Measurements from ENCODE around the gene SNN.

Gene SNN

DNA sequence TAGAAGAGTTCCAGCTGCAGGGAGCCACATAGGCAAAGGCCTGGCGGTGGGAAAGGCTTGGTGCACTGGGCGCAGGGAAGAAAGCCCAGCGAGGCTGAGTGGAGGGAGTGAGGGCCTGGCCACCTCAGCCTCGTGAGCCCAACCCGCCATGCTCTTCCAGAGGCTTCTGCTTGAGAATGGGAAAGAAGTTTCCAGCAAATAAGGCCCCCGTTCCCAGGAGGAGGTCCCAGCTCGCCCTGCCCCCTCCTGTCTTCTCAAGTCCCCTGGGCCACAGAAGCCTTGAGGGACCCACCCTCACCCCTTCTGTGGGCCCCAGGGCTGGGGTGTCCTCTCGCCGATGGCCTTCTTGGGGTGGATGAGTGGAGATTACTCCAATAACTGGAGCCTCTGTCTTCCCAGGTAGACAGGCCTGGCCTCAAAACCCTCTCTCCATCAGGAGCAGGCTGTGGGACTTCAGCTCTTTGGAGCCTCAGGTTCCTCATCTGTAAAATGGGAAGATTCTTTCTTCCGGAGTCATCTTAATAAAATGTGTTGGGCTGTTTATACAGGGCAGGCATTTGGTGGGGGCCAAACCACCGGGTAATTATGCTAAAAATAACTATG lies 933 bp upstream of the SNN start:
- no peak for DNase-seq (ENCODE audit: low spot score)

DNA sequence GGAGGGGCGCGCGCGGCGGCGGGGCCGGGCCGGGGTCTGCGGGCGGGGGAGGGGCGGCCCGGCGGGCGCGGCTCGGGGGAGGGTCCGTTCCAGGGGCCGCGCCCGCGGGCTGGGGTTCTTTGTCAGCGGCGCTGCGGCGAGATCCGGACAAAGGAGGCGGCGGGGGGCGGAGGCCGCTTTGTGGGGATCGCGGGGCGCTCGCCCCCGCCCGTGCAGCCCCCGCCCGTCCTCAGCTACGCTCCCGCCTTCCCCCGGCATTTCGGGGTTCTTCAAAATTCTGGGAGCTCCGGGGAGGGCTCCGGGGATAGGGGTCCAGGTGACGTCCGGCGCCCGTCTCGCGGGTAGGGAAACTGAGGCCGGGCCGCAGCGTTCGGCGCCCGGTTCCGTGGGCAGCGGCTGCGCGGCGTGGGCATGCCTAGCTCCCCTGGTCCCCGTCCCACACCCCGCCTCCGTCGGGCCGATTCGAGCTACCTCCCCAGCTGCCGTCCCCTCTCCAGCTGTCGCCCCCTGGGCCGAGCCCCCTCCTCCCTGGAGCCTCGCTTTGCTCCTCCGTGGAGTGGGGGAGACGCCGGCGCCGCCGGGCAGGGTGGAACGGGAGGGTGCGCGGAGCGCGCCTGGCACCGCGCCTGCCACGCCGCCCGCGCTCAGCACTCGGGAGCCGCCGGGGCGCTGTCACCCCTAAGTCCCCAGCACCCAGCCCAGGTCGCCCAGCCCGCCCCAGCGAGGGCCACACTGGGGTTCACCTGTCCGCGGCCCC lies 546 bp downstream of the SNN start:
- no peak for DNase-seq (ENCODE audit: low spot score)

DNA sequence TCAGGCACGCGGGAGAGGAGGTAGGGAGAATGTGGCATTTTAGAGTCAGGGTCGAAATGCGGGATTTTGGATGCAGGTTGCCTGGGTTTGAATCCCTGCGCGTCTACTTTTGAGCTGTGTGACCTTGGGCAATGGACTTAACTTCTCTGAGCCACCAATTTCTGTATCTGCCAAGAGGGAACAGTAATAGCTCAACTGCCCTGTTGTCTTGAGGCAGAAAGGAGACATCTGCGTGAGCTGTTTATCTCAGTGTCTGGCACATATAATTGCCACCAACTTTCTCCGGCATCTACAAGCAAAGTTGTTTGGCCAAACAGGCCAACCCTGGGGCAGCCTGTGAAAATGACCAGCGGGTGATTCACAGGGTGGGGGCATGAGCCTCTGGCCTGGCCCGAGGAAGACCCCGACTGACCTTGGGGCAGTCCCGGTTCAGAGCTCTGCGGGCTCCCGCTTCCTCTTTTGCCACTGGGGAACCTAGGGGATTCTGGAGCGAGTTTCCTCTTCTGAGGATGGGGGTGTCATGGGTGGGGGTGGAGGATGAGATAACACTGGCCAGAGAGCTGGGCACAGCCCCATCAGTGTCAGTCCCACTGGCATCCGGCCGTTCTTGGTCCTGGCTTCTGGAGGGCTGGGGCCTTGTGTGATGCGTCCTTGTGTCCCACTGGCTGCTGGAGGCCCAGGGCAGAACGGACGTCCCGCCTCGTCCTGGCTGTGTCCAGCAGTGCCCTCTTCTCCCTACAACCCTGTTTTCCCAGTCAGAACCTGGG lies 1.3 kb downstream of the SNN start:
- DNase-seq (ENCODE audit: low spot score): no peak

DNA sequence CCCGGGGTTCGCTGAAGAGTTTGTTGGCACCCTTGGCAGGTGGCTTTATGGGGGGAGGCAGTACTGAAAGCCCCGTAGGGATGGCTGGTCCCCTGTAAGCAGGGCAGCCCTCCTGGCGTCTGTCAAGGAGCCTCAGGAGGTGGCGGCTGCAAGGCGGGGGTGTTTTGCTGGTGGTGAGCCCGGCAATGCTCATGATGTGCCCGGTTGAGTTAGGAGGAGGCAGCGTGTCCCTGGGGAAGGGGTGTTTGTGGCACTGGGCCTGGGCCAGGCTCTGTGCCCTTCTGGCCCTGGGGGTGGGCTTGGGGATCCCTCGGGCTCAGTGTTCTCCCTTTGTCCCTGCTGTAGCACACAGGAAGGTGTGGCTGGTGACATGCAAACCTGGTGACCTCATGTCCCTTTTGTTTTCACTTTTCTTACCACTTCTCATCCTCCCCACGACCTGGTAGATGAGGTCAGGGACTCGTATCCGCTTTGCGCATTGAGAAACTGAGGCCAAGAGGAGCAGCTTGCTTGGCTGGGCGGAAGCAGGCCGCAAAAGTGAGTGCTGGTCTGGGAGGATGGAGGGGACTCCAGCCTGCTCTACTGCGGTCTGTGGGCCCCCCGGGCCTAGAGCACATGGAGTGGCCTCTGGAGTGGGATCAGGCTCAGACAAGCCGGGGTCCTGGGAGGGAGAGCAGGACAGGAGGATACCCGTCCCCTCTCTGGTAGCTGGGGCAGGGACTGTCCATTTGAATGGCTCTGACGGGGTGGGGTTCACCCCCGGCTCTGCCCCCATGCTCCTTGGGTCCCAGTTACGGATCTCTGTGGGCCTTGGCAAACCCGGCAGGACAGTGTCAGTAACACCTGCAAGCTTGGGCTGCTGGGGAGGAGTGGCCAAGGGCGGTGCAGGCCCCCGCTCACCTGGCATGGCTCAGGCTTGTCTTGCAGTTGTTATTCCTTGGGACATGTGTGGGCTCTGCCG lies 2.2 kb downstream of the SNN start:
- DNase-seq (ENCODE audit: low spot score): no peak

DNA sequence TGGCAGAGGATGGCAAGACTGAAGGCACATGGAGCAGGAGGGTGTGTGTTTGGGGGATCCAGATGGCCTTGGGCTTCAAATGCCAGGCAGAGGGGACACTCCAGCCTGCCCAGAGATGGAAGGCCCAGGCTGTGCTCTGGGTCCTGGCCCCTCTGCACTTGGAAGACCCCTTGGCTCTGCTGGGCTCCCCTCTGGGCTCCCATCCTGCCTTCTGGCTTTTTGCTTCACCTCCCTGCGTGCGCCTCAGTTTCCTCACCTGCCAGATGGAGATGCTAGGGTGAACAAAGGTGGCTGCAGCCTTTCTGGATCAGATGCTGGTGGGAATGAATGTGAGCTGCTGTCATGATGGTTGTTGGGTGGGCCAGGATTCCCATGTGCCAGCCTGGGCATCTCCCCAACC lies 3.0 kb downstream of the SNN start:
- DNase-seq (ENCODE audit: low spot score): no peak

DNA sequence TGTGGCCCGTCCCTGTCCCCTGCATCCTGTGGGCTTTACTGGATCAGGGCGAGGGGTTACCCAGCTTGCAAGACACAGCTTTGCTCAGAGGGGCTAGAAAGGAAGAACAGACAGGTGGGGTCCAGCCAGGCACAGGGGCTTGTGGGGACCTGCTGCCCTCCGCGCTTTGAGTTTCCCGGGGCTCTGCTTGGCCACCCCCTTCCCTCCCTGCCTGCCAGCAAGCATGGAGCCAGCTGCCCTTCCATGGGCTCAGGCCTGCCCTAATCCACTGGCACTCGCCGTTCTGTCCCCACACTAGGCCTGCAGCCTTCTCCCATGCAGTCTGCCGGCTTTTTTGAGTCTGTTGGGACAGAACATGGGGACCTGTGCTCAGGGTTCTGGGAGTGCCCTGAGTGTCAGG lies 3.4 kb downstream of the SNN start:
- no peak for DNase-seq (ENCODE audit: low spot score)

DNA sequence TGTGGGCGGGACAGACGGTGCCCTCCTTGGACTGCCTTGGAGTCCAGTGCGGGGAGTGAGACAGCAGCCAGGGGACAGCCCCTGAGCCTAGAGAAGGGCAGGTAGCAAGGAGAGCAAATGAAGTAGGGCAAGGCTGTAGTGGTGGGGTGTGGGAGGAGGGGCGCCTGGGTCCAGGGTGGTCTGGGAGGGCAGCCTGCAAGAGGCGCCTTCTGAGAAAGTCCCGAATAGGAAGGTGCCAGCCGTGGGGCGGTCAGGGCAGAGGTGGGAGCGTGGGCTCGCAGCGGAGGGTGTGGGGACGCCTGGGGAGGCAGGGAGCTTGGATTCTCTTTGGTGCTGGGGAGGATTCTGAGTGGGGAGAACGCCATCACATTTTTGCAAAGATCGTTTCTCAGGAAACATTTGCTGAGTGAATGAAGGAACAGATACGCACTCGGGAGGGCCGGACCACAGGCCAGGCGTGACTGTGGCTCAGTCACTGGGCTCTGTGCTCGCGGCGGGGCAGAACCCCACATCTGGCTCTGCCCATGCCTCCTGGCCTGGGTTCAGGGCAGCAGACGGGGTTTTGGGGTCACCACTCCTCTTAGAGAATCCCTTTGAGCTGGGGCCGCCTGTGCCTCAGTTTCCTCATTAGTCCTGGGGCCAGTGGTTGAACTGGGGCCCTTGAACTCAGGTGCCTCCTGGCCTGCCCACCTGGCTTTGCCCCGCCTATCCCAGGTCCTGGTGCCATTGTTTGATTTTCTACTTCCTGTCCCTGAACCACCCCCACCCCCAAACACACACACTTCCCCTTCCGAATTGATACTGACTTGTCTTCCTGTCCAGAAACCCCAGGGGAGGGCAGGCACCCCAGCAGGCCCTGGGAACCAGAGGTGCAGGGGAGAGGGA lies 4.2 kb downstream of the SNN start:
- DNase-seq (ENCODE audit: low spot score): no peak

DNA sequence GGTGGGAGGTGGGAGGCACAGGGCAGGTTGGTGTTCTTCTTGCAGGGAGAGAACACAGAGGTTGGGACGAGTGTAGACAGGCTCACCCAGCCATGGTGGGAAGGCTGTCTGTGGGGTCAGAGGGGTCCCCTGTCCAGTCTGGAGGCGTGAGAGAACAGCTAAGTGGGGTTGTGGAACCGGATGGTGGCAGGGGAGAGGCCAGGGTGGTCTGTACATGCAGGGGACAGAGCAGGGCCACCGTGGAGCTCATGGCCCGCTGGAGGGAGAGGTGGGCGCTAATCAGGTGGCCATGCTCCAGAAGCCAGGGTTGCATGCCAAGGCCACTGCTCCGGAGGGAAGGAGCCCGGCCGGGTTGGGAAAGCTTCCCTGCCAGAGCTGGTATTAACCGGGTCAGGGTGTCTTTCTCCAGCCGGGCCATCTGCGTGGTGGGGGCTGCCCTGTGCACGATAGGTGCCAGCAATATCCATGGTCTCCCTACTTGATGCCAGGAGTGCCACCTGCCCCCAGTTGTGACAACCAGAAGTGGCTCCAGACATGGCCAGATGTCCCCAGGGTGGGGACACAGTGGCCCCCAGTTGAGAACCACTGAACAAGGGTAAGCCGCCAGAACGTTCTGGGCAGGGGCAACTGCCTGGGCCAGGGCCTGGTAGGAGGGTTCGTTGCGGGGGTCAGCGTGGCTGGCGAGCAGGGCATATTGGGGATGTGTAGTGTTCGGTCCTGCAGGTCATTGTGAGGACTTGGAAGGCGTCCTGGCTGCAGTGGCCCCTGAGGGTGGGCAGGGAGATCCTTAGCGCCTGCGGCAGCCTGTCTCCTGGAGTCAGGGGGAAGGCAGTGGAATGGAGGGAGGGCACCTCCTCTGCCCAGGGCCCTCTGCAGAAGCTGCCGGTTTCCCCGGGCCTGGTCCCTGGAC lies 5.1 kb downstream of the SNN start:
- DNase-seq (ENCODE audit: low spot score): no peak

DNA sequence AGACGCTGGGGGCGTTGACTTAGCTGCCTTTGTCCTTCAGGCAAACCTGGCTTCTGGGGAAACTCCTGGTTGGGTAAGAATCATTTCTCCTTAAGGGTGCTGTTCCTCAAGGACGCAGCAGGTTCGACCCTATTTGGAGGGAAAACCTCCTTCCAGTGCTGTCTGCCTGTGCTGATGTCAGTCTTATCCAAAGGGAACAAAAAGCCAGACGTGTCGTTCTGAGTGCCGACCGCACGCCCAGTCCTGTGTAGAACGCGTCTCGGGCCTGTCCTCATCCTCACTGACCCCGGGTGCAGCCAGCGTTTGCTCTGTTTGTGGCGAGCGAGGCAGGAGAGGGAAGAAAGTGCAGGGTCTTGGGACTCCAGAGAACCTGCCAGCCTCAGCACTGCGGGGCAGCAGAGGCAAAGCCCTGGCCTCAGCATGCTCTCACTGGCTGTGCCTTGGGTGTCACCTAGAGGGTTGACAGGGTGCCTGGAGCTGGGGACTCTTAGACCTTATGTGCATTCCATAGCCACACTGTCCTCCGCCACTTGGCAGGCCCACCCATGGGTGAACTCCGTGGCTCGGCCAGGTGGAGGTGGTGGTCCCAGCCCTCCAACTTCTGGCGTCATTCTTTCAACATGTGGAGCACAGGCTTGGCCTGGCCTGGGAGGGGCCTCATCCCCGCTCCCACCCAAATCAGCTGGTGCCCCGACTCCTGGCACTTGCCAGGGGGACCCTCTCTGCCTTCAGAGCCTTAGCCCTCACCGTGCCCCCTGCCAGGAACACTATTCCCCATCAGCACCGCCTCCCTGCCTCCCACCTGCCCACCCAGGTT lies 6.0 kb downstream of the SNN start:
- no peak for DNase-seq (ENCODE audit: low spot score)

DNA sequence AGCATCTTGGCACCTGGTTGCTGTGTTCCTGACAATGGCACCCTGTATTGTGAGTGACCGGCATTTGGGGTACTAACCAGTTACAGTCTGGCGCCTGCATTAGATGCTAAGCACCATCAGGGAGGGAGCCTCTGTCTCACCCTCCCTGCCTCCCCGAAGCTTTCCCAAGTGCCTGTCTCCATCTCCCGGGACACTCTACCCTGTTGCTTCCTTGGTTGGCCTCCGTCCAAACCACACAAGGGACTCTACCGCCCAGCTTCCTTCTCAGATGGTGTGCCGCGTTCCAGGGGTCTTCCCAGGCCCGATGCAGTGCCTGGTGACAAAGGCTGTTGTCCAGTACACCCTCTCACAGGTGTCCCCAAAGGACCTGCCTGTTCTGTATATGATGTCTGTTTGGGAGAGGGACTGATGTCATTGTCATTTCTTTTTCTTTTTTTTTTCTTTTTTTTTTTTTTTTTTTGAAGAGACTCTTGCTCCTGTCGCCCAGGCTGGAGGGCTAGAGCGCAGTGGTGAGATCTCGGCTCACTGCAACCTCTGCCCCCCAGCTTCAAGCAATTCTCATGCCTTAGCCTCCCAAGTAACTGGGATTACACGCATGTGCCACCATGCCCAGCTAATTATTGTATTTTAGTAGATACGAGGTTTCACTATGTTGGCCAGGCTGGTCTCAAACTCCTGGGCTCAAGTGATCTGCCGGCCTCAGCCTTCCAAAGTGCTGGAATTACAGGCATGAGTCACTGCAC lies 6.7 kb downstream of the SNN start:
- DNase-seq (ENCODE audit: low spot score): no peak

DNA sequence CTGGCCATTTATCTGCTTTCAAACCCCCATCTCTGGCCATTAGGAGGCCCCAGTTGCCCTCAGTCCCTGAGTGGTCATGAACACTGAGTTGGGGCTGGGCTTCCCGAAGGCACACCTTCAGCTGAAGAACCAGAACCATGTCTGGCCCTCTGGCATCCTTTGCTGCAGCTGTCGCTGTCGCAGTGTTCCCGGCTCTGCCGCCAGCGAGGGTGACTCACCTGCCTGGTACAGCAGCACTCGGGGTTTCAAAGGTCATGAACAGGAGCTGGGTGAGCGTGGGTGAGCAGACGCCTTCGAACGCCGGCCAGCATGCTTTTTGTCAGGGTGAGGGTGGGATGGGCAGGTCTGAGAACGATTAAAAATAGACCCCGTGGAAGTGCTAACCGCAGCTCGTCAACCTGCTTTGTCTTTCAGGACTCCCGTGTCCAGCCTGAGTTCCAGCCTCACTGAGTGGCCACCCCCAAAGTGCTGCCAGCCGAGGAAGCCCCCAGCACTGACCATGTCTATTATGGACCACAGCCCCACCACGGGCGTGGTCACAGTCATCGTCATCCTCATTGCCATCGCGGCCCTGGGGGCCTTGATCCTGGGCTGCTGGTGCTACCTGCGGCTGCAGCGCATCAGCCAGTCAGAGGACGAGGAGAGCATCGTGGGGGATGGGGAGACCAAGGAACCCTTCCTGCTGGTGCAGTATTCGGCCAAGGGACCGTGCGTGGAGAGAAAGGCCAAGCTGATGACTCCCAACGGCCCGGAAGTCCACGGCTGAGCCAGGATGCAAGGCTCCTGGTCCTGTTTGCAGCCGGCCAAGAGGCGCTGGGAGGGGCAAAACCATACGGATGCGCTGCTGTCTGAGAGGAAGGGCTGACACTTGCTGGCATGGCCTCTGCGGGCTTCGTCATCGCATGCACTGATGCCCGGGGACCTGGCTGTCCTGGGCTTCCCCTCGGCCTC lies 7.6 kb downstream of the SNN start:
- no peak for DNase-seq (ENCODE audit: low spot score)

DNA sequence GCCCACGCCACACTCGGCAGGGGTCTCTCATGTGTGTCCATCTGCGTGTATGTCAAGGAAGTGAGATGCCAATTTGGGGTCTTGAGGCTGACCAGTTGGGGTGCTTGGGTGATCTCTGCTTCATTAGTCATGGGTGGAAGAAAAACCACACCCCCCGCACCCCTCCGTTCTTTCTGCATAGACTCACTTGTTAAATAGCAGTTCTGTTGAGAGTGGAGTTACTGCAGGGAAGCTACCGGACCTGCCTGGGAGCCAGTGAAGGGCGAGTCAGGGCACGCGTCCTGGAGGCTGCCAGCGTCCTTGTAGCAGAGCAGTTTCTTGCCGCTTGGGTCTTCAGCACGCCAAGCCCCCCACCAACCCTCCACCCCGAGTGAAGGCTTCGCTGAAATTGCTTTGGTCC lies 8.5 kb downstream of the SNN start:
- no peak for DNase-seq (ENCODE audit: low spot score)

DNA sequence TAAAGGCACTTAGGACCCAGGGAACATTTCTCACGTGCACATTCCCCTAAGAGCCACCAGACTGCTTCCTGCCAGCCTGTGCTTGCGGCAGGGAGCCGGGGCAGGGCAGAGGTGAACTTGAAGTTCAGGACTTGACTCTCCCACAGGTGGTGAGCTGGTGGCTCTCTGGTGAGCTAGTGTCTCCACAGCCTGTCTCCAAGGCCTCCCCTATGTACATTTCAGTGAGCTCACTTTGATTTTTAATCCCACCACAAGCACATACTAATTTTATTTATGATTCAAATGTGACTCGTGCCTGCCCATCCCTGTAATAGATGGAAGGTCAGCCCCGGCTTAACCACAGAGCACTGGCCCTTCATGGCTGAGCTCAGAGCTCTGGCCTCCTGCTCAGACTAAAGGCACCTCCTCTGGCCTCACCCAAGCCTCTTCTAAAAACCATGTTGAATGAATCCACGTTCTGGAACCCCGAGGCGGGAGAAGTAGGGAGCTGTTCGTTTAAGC lies 9.2 kb downstream of the SNN start:
- DNase-seq (ENCODE audit: low spot score): no peak

DNA sequence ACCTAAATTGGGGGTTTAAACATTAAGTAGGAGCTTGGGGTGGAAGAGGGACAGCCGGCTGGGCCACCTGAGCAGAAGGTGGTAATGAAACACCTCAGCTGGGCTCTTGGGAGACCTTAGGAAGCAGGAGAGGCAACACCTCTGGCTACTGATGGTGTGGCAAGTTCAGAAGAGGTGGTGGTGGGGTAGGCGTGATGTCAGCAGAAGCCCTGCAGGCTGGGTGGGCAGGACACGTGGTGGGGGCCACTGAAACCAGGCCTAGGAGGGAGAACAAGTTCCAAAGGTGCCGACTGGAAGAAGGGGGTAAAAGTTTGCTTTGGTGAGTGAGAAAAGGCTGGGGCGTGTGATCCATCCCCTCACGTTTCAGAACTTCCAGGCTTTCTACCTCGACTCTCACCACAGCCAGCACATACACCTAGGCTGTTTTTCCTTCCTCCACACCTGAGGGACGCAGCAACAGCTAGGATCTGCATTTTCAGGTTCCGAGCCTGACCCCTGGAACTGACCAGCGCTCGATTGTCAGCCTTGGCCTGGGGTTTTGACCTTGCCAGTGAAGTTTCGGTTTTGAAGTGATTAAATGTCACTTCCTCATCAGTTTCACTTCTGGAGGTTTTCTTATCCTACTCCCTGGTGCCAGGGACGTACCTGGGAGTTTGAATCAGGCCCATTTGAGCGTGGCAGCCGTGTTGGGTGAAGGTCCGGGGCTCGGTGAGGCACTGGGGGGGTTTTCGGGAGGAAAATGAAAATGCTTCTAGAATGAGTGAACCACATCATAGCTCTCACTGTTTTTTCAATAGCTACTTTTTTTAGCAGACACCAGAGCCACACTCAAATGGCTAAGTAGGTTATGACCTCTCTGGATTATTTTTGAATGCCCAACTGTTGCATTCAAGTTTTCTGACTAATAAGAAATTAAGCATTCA lies 10.0 kb downstream of the SNN start:
- no peak for DNase-seq (ENCODE audit: low spot score)

DNA sequence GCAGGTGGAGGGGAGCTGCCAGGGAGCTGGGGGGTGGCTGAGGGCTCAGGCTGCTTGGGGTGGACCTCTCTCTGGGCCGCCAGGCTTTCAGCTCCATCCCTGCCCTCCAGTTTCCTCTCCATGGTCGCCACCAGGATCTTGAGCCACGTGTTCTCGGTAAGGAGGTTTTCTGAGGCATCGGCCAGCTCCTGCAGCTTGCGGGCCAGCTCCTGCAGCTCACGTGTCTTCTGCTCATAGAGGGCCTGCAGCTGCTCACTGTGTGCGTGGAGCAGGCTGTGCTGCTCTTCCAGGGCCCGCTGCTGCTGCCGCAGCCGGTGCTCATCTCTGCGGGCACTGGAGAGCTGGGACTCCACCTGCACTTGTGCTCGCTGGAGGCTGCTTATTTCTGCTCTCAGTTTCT lies 11.0 kb downstream of the SNN start:
- no peak for DNase-seq (ENCODE audit: low spot score)

Data from putamen (tissue), 1 donor.